Breast epithelium (tissue), 3 donors: Measurements from ENCODE around the gene AEN.

Source experiments
- POLR2A ChIP-seq: fragments of 450-650 bp; IDR thresholded peaks from one replicate; pipeline ENCODE4 v1.6.1; 2016; ENCODE audit warnings: antibody characterized with exemption, mild to moderate bottlenecking, moderate library complexity
- POLR2AphosphoS5 ChIP-seq, 3 donors: sonication (generic); formaldehyde crosslinking; IDR thresholded peaks; one replicate each; pipeline ENCODE4 v1.6.1; 2017; ENCODE audit warnings: antibody characterized with exemption in 3 of 3
- TF ChIP-seq, protein P1 (sequence below), 3 donors: fragments of 450-650 bp; IDR thresholded peaks; one replicate each; pipeline ENCODE4 v1.5.1; 2016 to 2017; ENCODE audit warnings: antibody characterized with exemption in 3 of 3, mild to moderate bottlenecking in 3 of 3, moderate library complexity in 3 of 3

DNA sequence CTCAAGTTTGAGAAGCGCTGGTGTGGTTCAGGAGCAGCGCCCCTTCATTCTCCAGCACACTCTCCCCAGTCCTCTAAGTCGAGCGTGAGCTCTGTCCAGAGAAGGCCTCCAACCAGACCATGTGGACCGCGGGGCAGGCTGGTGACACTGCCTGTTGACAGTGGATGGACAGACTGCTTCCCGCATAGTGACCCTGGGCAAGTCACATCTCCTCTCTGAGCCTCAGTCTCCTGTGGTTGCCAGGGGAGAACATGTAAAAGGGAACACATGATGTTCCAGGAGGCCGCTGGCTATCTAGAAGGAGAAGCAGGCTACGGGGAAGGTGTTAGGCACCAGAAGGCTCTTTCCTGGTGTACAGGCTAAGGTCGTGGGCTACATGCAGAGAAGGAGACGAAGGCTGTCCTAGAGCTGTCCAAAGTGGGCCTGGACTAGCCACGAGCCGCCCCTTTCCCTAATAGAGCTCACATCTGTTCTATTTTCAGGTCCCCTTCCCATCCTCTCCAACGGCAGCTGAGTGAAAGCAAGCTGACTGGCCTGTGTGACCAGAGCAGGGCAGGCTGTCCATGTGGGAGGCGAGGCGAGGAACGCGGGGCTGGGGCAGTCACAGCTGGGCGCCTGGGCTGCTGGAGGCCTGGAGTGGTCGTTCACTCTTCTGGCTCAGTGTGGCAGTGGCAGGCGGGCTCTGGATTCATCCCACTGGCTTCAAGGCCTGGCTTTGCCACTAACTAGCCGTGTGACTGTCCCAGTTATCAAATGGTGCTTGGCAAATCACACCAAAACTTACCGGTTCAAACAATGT is 28.8 kb downstream of the AEN start:
- TF ChIP-seq, protein P1, sequence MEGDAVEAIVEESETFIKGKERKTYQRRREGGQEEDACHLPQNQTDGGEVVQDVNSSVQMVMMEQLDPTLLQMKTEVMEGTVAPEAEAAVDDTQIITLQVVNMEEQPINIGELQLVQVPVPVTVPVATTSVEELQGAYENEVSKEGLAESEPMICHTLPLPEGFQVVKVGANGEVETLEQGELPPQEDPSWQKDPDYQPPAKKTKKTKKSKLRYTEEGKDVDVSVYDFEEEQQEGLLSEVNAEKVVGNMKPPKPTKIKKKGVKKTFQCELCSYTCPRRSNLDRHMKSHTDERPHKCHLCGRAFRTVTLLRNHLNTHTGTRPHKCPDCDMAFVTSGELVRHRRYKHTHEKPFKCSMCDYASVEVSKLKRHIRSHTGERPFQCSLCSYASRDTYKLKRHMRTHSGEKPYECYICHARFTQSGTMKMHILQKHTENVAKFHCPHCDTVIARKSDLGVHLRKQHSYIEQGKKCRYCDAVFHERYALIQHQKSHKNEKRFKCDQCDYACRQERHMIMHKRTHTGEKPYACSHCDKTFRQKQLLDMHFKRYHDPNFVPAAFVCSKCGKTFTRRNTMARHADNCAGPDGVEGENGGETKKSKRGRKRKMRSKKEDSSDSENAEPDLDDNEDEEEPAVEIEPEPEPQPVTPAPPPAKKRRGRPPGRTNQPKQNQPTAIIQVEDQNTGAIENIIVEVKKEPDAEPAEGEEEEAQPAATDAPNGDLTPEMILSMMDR (IDR thresholded peaks at IDR 0.05): no peak
- TF ChIP-seq POLR2A (no peak), POLR2AphosphoS5 (IDR thresholded peaks at IDR 0.05) (no peak)
